NCI-H146 (cell line): Measurements from ENCODE around the gene RPL32.

ENCODE experiments used
- DNase-seq: peaks from one replicate; lab custom pipeline; 2025; lab: John Stamatoyannopoulos, UW

The RPL32 gene

DNA sequence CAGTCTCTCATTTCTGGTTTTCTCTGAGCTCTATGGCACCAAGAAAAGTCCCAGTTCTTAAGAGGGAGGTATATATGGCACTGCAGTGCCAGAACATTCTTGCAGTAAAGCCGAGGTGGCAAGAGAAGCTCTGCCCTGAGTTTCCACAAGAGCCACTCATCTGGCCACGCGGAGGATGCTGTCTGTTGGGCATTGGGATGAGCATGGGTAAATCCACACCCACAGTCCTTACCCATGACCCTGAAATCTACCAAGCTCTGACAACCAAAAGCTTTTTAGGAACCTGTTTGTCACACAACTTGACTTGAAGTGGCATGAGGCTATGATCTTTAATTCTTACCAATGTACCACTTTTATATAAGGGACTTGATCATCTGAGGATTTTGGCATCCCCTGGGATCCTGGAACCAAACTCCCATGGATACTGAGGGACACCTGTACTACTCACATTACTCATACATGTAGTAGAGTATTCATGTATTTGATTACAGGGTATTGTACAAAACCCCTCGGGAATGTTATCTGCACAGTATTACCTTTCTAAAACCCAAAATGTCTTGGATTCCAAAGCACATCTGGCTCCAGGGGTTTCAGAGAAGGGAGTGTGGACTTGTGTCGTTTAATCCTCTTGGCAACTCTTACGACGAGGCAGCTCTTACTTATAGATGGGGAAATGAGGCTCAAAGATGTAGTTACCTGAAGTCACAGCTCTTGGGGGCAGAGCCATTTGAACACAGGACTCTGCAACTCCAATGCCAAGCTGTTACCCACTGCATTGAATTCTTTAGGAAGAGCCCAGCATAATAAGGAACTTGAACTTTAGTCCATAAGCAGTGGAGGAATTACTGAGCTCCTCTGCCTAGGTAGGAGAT is 8.8 kb downstream of the RPL32 start:
- DNase-seq: no peak

DNA sequence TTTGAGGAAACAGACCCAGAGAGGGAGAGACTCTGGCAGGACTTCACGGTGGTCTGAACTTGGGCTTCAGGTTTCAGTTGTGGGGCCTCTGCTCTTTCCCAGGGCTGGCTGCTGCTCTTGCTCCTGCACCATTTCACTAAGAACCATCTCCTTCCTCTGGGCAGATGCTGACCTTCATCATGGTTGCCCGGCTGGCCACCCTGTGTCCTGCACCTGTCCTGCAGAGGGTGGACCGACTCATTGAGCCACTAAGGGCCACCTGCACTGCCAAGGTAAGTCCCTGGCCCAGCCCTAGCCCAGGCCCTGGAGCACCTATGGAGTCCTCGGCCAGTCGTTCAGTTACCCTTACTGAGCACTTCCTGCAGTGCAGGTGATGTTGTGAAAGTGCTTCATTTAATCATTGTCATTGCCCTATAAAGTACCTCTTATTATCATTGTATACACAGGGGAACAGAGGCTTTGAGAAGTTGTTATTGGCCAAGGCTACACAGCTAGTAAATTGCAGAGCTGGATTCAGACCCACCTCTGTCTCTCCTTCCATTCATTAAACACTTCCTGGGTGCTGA is 10.0 kb downstream of the RPL32 start:
- no peak for DNase-seq

DNA sequence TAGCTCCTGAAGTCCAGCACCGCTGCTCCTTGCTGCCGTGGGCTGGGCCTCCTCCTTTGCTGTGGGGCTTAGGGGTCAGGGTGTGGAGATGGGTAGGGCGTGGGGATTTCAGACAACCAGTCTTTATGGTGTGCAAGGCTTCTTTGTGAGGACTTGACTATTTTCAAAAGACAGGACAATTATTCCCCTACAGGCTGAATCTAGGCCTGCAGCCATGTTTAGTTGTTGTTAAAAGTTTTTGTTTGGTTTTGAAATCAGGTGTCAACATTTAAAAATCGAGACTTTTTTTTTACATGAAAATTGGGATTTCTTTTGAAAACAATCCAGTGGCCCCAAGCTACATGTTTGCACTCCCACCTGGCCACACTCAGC is 10.6 kb downstream of the RPL32 start:
- DNase-seq: no peak

DNA sequence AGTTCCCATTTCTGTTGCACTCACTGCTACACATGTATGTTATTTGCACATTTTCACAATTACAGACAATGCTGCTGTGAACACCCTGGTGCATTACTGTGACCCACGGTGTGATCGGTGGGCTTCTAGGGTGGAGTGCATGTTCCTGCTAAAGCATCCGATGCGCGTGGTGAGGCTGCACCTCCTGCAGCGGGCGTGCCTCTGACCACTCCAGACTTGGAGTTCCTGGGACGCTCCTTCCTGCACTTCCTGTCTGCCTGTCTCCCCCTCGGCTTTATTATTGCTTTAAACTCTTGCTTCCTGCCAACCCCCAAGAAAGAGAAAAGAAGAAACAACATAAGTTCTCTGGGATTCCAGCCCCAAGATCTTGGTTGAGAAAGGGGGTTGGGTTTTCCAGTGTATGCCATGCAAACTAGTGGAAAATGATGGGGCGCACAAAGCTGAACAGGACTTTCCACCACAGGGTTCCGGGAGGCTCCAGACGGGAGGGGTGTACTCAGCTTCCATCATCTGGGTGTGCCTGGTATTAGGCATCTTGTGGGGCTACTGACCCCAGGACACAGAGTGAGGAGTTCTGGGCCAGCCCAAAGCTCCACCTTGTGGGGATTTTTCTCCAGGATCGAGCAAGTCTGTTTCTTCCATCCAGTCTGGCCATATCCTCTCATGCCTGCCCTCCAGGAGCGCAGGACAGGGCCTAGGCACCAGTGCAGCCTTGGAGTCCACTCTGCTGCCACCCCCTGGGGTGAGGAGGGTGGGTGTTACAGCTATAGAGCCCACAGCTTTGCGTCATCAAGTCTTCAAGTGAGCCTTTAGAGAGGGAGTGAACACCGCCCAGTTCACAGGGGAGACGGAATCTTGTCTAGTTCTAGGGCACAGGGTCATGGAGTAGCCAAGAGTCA is 11.2 kb downstream of the RPL32 start:
- no peak for DNase-seq

DNA sequence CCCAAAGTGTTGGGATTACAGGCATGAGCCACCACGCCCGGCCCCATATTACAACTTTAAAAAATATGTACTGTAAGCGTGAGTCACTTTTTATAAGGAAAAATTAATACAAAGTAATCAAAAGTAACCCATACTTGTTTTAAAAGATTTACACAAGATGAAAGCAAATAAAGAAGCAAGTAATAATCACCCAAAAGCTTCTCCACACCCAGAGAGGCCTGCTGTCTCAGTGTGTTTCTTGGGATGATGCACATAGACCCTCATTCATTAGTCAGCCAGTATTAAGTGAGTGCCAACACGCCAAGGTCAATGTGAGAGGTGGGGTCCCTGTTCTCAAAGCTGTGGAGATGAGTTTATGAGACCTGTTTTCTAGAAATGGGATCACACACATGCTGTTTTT is 12.0 kb downstream of the RPL32 start:
- no peak for DNase-seq

DNA sequence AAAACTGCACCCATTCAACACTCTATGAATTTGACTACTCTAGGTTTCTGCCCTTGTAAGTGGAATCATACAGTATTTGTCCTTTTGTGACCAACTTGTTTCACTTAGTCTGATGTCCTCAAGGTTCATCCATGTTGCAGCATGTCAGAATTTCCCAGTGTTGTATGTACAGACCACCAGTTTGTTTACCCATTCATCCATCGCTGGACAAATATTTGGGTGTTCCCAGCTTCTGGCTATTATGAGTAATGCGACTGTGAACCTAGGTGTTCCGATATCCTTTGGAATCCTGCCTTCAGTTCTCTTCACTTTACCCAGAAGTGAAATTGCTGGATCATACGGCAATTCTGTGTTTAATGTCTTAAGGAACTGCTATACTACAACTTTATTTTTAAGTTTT is 12.6 kb downstream of the RPL32 start:
- DNase-seq: no peak

DNA sequence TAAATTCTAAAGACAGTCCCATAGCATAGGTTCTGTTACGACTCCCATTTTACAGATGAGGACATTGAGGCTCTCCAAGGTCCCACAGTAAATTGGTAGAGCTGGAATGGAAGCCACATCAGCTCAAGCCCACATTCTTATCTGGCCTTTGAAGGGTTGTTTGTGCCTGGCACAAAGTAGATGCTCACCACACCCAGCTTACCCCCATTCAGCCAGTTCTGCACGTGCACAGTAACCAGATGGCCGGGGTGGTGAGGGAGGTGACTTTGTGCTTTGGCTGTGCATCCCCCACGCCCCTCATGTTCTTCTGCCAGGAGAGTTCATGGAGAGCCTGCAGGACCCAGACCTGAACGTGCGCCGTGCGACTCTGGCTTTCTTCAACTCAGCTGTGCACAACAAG is 16.2 kb downstream of the RPL32 start:
- no peak for DNase-seq

DNA sequence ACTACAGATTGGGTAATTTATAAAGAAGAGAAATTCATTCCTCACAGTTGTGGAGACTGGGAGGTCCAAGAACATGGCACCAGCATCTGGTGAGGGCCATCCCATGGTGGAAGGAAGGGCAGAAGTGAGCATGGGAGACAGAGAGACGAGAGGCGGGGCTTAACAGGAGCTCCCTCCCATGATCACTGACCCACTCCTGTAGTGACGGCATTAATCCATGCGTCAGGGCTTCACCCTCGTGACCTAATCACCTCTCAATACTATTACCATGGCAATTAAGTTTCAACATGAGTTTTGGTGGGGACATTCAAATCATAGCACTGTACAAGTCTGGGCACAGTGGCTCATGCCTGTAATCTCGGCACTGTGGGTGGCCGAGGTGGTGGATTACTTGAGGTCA is 17.1 kb downstream of the RPL32 start:
- no peak for DNase-seq

DNA sequence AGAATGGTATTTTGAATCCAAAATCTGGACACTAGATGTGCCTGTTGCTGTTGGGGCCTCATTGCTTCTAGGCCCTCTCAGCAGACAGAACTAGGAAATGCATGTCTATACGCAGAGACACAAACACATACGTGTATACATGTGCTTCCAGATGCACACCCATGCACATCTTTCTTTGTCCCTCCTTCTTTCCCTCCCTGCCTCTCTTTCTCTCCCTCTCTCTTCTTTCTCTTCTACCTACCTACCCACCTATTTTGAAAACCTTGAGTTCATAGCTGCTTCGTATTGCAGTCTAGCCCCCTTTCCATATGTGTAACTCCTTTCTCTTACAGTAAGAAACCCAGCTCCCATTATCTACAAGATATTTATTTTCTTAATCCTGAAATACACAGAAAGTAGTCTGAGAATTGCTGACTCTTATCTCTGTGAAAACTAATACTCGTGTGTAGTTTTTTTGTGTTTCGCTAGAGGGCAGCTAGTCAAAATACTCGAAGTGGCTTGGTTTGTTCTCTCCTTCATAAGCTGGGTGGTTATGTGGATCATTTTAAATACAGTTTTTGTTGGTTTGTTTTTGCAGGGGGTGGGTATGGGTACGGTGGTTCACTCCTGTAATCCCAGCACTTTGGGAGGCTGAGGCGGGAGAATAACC is 18.5 kb downstream of the RPL32 start:
- DNase-seq: no peak

DNA sequence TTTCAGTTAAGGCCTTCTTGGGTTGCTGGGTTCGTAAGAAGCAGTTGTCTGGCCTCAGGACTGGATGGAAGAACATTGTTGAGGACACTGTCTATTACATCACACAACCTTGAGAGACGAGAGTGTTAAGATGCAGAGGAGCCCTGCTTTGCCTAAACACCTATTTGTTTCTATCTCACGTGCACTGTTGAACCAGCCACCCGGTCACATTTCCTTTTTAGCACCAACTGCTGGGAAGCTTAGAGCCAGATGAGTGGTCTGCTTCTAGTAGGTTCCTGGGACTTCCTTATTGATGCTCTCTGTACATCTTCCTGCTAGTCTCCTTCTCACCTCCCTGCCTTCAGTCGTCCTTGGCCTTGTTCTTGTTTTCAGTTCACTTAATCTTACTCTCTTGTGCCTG is 22.6 kb downstream of the RPL32 start:
- no peak for DNase-seq

DNA sequence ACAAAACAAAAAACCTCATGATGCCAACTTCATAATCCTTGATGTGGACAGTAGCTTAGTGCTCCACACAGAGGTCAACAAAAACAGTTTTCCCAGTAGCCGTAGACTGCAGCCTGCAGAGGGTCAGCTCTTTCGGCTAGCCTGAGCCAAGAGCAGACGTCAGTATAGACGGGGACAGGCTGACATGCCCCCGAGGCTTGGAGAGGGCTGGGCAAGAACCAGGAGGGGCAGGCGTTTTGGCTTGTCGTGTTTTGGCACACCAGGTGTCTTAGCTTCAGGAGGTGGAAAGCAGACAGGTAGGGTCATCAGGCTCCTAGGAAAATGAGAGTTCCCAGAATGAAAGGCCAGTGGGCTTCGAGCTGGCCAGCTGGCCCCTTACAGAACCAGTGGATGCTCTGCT is 23.1 kb downstream of the RPL32 start:
- no peak for DNase-seq

DNA sequence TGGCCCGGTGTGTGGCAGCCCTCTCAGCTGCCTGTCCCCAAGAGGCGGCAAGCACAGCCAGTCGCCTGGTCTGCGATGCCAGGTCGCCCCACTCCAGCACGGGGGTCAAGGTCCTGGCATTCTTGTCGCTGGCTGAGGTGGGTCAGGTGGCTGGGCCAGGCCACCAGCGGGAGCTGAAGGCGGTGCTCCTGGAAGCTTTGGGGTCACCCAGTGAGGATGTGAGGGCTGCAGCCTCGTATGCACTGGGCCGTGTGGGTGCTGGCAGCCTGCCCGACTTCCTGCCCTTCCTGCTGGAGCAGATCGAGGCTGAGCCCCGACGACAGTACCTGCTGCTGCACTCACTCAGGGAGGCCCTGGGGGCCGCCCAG is 24.0 kb downstream of the RPL32 start:
- no peak for DNase-seq

DNA sequence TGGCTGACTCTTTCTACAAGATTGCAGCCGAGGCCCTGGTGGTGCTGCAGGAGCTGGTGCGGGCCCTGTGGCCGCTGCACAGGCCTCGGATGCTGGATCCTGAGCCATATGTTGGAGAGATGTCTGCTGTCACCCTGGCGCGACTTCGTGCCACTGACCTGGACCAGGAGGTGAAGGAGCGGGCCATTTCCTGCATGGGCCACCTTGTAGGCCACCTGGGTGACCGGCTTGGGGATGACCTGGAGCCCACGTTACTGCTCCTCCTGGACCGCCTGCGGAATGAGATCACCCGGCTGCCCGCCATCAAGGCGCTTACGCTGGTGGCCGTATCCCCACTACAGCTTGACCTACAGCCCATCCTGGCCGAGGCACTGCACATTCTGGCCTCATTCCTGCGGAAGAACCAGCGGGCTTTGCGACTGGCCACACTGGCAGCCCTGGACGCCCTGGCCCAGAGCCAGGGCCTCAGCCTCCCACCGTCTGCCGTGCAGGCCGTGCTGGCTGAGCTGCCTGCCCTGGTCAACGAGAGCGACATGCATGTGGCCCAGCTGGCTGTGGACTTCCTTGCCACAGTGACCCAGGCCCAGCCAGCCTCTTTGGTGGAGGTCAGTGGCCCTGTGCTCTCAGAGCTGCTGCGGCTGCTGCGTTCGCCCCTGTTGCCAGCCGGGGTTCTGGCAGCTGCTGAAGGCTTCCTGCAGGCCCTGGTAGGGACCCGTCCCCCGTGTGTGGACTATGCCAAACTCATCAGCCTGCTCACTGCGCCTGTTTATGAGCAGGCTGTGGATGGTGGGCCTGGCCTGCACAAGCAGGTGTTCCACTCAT is 24.6 kb downstream of the RPL32 start:
- no peak for DNase-seq

DNA sequence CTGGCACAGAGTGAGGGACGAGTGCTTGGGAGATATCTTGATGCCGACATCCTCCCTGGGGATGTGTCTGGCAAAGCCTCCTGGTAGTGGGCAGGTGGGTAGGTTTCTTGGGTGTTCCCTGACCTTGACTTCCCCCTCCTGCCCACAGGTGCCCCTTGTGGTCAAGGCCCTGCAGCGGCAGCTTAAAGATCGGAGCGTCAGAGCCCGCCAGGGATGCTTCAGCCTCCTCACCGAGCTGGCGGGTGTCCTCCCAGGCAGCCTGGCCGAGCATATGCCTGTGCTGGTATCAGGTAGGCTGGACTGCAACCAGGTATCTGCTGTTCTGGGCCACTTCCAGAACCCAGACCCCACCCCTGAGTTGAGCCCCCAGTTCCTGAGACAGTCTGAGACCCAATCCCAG is 25.6 kb downstream of the RPL32 start:
- no peak for DNase-seq

DNA sequence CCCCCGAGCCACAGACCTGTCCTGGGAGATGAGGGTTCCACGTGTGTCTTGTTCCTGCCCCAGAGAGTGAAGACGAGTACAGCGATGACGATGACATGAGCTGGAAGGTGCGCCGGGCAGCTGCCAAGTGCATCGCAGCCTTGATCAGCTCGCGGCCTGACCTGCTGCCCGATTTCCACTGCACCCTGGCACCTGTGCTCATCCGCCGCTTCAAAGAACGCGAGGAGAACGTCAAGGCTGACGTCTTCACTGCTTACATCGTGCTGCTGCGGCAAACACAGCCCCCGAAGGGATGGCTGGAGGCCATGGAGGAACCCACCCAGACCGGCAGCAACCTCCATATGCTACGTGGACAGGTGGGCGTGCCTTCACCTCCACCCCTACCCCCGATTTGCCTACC is 26.3 kb downstream of the RPL32 start:
- no peak for DNase-seq

DNA sequence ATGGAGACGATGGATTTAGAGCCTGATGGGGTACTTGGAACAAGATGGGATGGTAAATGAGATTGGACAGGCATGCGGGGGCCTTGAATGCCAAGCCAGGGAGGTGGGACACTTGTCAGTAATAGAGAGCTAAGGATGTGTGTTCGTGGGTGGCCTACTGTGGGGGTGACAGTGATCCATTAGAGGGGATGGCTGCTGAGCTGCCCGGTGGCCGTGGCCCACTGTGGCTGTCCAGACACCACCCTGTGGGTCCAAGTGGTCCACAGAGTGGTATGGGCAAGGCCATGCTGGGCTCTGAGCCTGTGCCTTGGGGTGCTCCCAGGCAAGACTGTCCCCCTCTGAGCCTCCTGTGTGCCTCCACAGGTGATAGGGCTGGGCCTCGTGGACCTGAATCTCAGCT is 27.4 kb downstream of the RPL32 start:
- DNase-seq: no peak

DNA sequence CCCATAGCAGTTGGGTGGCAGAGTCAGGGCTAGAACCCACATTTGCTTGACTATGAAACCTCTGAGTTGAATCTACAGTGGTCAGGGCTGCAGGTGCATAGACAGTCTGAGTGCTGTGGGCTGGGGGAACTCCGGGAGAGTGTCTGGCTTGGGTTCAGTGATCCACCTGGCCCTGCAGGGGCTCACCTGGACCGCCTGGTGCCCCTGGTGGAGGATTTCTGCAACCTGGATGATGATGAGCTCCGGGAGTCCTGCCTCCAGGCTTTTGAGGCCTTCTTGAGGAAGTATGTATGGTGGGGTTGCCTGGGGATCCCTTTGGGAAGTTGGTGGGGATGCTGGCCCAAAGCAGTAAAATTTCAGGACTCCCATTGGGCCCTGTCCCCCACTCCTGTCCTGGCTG is 28.6 kb downstream of the RPL32 start:
- DNase-seq: no peak

DNA sequence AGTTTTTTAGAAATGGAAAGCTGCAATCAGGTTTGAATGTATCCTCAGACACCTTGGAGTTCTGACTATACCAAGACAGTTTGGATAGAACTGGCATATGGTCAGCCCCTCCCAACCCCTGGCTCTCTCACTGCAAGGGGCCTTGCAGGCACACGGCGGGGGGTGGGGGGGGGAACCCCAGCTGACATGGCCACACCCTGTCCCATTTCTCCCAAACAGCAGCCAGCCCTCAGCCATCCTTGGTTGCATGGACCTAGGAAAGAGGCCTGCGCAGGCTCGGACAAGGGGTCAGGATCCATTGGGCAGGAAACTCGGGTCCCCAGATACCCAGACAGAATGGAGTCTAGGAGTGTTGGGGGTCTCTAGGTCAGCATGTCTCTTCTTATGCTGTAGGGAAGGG is 30.4 kb downstream of the RPL32 start:
- DNase-seq: no peak

DNA sequence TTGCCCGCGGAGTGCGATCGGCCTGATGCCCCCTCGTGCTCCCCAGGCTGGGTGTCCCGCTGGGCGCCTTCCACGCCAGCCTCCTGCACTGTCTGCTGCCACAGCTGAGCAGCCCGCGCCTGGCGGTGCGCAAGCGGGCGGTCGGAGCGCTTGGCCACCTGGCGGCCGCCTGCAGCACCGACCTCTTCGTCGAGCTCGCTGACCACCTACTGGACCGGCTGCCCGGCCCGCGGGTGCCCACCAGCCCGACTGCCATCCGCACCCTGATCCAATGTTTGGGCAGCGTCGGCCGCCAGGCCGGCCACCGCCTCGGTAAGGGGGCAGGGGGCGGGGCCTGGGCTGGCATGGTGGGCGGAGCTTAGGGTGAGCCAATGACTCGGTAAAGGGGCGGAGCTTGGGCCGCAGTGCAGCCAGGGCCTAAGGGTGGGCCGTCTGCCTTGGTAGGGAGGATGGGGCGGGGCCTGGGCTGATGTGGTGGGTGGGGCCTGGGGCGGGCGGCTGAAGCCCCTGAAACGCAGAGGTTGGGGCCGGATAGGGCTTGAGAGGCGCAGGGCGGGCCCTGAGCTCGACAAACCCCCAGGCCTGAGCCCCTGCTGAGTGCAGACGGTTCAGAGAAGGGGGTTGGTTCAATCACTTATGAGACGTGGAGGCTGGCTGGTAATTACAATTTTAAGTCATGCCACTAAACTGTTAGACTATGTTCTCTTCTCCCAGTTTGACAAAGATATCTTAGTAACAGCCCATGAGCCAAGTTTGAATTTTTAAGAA is 31.2 kb downstream of the RPL32 start:
- DNase-seq: peak; percentile 91

DNA sequence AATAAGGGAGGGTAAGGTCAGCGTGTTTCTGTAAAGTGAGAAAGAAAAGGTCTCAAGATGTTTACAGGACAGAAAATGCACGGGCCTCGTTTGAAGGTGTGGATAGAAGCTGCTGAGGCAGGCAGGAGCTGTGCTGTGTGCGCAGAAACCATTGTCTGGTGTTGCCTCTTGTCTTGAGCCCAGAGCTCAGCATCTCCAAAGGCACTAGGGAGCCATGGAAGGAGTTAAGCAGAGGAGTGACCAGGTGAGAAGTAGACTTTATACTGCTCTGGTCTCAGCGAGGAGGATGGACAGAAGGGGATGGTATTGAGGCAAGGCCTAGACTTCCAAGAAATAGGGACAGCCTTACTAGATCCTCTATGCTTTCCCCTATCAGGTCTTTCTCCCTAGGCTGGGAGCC is 31.9 kb downstream of the RPL32 start:
- DNase-seq: no peak

DNA sequence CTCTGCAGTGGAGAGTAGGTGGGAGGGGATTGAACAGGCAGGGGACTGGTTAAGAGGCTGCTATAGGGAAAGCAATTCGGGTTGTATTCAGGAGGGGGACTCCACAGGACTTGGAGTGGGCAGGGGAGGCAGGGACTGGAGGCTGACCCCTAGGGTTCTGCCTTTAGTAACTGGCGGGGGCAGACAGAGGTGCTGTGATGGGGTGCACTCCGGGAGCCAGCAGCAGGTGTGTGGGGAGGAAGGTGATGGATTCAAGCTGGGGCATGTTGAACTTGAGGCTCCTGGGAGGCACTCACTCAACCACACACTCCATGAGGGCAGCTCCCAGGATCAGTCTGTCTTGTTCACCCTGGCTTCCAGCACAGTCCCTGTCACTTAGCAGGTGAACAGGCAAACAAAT is 32.4 kb downstream of the RPL32 start:
- no peak for DNase-seq
